Cortex of kidney (tissue), 1 donor: ENCODE results near the gene PRKN.
"Not testable (repeated sequence)": the region's sequence is repeated elsewhere in the genome, so short reads cannot be mapped to it uniquely, and the experiment has no call there.

Source experiments
- DNase-seq: peaks from one replicate; lab custom pipeline; 2025; lab: John Stamatoyannopoulos, UW

Gene PRKN

DNA sequence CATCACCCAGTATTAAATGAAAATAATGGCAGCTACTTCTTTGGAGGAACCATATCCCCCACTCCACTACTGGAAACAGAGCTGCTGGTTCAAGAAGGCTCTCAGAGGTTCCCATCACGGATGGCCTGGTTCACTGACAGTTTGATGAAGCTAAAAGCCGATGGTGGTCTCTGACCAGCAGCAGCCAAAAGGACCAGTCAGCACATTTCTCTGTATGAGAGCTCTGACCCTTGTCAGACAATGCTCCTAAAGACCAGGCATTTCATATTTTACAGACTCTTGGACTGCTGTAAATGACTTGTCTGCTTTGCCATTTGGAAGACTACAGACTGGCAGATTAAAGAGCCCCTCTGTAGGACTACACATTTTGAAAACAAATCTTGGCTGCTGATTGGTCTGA, 16.6 kb downstream of the PRKN start:
- no peak for DNase-seq

DNA sequence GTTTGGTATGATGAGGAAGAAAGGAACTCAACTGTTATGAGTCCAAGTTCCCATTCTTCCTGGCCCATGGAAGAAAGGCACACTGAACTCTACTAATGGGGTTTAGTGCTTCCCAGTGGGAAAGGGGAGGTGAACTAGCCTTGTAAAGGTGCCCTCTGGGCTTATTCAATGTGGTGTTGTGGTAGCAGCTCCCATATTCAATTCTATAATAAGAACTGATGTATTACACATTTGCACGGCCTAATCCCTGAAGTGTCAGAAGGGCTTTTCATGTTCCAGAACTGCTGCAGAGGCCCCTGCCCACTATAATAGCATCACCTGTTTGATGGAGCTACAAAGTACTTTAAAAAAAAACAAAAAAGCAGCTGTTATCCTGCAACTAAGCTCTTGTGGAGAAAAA, 17.1 kb downstream of the PRKN start:
- no peak for DNase-seq

DNA sequence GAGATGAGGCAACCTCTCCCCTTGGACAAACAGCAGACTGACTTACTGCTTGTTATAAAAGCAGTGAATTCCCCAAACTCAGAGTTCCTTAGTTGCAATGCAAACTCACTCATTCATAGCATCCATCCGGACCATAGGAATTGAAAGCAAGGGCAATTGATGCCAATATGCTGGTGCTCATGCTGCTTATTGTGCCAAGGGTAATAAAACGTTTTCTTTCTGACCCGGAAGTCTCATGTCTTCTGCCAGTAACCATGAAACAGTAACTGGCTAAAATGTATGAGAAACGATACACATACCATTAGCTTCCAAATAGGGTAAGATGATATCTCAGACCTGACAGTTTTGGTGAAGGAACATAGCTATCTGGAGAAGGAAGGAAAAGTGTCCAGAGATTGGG, 18.1 kb downstream of the PRKN start:
- DNase-seq: no peak

DNA sequence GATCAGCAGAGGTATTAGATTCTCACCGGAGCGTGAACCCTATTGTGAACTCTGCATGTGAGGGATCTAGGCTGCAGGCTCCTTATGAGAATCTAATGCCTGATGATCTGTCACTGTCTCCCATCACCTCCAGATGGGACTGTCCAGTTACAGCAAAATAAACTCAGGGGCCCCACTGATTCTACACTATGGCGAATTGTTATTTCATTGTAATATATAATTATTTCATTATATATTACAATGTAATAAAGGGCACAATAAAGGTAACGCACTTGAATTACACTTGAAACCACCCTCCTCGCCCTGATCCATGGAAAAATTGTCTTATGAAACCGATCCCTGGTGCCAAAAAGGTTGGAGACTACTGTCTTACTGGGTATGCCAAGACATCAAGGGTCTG, 18.6 kb downstream of the PRKN start:
- DNase-seq: no peak

DNA sequence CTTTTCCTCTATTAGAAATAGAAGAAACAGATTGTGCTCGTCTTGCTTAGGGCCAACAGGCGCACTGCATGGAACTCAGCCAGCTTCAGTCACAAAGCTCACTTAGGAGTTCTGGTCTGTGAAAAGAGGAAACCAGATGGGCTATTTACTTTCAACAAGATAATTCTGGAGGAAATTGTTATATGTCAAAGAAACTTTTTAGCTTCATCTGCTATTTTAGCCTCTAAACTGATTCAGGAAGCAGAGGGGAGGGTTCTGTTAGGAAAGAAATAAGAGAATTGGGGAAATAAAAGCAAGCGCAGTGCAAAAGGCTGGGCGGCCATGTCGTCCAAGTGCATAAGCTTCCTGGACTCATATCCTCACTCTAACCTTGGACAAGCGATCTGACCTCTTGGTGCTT, 21.3 kb downstream of the PRKN start:
- no peak for DNase-seq

DNA sequence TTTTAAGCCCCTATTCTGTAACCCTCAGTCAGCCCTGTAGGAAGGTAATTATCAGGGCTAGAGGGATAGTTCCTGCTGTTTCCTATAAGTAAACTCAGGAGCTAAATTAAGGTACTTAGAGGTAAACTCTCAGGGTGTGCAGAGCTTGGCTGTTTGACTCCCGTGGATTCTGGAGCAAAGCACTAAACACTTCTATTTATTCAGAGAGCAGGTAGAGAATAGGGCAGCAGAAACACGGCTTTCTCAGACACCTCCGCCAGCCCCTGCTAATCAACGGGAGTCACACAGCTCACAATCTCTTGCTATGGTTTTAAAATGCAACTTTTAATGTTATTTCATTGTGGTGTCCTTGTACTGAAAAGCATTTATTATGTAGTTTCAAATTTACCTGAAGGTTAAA, 21.8 kb downstream of the PRKN start:
- no peak for DNase-seq

DNA sequence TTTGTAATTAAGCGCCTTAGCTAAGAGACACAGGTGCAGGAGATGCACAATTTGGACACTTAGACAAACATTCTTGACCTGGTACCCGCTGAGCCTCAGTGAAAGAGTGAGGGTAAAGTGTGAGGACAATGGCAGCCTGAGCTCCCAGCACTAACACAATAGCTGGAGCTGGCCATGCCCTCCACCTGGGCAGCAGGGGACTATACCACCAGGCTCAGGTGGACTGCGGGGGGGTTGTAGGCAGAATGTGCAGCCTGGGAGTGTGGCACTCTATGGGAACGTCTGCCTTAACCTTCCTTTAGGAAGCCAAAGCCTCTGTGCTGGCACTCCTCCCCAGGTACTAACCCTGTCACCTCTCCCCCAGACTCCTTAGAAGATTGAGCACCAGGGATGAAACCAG, 23.6 kb downstream of the PRKN start:
- DNase-seq: no peak

DNA sequence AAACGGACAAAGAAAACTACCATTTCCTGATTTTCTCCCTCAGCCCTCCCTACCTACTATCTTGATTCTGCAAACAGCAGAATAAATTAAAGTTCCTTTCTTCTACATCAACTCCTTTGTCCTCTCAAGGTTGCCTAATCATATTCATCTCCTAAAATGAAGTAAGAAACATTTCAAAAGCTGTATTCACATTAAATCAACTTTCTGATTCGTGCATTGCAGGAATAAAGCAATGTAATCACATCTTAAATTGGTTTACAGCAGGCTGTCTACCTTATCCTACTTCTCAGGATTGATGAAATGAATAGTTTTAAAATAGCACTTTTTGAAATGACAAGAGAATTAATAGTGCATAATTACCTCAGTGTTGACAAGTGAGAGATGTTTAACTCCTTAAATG, 25.1 kb downstream of the PRKN start:
- DNase-seq: no peak

DNA sequence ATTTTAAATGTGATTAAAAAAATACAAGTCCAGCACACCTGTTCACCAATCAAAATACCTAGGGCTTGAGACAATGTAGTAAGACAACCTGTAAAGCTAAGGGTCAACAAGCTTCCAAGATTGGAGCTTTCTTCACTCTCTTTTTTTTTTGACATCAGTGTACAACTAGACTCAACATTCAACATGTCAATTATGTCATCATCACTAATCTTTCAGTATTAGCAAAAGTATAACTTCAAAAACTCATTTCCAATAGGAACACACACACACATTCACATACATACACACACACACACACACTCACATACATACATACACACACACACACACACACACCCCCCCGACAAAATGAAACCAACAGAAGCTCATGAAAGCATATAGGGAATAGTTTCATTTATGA, 26.0 kb downstream of the PRKN start:
- no peak for DNase-seq

DNA sequence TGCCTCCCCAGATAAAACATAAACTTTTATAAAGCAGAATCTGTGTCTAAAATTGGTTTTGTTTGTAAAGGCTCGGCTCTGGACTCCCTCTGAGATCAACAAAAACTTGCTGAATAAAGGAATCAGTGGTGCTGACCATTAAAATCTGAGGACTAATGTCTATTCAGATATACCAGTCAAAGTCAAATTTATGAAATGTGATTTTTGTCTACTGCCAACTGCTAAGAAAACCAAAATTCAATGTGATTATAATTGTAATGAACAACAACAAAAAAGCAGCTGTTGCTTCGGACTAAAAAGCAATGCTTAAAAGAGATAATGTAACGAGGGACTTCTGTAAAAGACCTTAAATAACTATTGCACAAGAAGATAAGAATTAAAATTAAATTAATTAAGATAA, 26.6 kb downstream of the PRKN start:
- DNase-seq: no peak

DNA sequence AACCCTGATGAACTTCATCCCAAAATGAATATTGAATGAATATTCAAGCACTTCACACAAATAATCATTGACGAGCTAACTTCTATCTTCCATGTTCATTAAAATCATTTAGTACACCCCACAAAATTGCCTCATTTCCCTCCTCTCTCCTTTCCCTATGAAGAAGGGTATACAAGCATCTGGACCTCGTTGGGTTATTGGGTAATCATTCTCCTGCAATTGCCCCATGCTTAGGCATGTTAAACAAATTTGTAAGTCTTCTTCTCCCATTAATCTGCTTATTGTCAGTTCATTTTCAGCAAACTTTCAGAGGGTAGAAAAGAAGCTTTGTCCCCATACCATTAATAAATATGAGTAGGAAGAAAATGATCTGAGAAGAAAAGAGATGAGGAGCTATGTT, 27.6 kb downstream of the PRKN start:
- DNase-seq: no peak

DNA sequence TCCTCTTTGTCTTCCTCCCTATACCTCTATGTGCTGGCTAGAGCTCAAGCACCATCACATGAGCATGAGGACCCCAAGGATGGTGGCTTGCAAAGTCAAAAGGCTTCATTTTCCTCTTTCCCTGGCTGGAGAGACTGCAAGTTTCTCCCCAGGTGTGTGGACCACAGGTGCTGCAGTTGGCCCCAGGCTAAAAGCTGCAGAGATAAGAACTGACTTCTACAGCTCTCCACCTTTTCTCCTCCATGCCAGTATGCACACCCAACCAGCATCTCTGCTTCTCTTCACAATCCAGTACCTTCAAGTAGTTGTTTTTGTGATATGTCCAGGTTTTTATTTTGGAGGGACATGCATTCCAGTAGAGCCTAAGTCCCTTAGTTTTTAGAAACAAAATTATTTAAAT, 29.1 kb downstream of the PRKN start:
- no peak for DNase-seq

DNA sequence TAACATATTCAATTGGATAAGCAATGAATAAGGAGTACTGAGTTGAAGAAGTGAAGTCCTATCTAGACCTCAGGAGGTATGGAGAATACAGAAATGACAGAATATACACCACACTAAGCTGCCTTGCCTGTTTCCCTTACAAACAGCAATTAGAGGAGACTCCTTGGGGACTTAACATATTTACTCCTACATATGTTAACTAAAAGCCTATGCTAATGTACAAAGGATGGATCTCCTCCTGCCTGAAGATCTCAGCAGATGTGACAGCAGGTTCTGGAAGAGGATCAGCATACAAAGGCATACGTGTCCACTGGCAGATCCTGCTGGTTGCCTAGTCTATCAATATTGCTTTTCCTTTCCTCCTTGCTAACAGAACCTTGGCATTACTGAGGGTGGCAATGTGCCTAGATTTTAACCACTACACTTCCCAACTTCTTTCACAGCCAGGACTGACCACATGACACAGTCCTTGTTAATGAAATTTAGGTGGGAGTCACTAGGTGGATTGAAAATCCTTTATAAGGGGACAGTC, 29.6 kb downstream of the PRKN start:
- DNase-seq: no peak

DNA sequence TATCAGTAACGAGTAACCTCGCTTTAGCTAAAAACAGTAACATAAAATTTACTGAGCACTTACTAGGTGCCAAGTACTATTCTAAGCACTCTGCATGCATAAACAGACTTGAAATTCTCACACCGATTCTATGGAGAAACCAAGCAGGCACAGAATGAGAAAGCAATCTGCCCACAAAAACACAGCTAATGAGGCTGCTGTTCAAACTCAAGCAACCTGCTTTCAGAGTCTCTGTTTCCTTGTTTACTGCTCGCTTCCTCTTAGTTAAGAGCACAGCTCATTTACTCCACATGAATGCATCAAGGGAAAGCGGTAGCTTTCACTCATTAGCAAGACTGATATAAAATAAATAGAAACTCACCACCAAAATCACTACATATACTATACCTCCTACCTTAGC, 37.4 kb downstream of the PRKN start:
- no peak for DNase-seq

DNA sequence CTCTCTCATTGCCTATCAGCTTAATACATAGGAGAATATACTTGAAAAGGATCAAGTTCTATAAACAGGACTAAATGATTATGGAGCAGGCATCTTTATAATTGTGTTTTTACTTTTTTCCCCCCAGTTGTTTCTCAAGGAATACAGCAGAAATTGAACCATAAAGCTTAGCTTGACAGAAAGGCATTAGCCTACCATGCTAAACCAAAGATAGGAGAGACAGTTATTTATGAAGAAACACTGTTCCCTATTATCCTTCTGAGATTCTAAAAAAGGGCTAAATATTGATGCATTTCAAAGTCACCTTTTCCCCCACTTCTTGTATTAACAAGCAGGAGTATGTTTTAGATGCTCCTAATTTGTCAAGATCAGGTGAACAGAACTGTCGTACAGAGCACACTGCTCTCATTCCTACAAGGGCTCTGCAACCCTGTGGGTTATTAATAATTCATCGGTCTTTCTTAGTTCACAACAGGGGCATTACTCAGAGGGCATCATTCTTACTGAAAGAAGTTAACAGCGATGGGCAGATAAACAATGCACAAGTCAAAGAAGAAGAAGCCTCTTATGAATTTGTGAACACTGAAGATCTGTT, 38.7 kb downstream of the PRKN start:
- no peak for DNase-seq

DNA sequence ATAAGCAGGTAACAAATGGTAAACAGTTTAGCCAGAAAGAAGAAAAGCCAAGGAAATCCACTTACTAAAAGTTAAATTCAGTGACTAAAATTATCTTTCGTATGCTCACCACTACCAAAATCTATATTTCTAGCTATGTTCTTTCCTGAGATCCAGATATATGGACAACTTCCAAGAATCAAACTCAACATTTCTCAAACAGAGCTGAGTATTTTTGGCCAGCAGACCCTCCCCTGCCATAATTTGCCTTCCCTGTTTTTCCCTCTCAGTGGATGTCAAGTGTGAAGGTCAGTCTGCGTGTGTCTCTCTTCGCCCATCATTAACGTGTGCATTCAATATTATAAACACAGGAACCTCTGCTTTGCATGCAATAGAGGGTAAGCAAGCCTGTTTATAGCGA, 42.0 kb downstream of the PRKN start:
- DNase-seq: no peak

DNA sequence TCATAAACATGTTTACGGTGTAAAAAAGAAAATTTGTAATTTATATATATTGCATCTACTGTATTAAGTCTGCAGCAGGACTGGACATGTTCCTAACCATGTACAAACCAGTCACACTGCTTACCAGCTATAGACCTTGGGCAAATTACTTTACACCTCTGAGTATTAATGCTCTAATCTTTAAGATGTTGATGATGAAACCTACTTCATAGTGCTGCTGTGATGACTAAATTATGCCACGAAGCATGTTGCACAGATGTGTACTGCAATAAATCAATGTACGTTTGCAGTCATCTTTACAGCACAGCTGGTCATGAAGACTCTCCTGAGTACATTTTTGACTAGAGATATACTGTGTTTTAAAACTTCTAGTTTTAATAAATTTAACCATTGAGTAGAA, 42.6 kb downstream of the PRKN start:
- DNase-seq: no peak

DNA sequence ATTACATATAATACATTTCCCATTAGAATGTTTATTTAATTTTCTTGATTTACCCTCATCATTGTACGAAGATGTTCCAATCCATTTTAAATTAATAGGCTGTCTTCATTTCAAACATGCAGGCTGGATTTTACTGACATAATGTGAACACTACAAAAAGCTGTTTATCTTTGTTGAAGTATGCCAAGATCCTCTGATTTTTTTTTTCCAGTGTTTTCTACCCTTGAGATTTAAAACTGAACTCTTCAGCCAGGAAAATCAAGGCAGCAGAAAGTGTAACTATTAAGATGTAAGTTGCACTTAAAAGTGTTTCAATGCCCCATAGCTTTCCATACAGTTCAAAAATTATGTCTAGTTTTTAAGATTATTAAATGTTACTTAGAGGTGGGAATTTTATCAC, 43.5 kb downstream of the PRKN start:
- DNase-seq: no peak

DNA sequence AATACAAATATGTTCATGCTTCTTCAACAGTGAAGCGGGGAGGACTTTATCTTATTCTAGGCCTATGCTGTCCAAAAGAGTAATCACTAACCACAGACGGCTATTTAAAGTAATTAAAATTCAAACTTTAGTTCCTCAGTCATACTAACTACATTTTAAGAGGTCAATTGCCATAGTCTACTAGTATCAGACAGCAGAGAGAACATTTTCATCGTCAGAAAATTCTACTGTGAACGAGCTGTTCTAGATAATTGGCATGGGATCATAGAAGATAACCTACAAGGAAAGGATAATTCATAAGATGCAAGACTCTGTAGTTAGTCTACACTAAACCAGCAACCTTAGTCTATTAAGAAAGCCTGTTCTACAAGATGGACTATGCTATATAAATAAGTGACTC, 44.4 kb downstream of the PRKN start:
- no peak for DNase-seq

DNA sequence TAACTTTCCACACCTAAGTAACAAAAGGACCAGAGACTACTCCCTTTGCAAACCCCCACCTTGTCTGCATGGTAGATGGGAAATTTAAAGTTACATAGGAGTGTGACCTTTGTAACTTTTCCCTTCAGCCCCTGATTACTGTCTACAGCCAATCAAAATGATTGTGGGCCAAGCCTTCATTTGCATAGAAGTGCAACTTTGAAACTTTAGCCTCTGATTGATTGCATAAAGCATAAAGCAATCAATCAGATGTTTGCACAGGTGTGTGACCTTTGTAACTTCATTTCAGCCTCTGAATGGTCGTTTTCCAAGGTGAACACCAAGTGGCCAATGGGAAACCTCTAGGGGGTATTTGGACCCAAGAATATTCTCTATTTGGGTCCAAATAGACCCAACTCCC, 46.1 kb downstream of the PRKN start:
- no peak for DNase-seq

DNA sequence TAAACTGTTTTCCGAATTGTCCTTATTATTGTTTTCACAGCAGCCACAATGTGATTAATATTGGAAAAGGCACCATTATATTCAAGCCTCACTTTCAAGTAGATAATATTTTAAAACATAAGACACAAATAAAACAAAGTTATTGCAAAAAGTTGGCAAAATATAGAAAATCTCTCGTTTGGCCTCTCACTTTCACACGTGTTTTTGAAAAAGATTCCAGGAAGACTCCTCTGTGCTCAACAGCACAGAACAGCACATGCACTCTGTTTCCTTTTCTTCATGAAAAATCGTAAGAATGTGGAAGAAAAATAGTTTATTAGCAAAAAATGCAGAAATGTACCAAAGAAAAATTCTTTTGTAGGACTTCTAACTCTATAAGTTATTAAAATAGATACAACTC, 46.7 kb downstream of the PRKN start:
- DNase-seq: no peak

DNA sequence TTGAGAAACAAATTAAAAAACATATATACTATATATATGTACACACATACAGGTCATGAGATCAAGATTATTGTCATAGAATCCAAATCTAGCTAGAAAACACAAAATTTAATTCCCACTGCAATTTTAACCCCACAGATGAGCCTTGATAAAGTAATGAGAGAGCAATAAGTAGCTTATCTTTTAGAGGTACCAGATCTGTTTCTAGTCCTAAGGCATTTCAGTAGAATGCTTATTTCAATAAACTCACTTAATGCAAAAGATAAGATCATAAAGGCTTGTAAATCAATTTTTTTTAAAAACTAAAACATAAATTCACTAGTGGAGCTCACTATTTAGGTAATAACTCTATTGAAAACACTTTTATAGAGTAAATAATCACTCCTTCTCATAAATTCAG, 47.2 kb downstream of the PRKN start:
- no peak for DNase-seq

DNA sequence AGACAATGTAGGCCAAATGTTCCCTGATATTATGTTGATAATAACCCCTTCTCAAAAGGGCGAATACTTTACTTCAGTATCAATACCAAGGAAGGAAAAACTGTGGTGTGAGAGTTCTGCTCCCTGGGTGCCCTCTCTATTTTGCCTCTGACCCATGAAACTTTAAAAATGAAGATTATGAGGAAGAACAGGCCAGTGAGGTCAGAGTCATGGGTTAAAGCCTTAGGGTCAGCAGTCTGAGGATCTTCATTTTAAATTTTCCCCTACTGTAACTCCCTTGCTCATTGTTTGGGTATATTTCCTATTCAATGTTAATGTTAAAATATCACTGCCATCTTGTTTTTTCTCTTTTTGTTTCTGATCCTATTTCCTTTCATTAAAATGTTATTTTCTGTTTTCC, 47.9 kb downstream of the PRKN start:
- DNase-seq: no peak

DNA sequence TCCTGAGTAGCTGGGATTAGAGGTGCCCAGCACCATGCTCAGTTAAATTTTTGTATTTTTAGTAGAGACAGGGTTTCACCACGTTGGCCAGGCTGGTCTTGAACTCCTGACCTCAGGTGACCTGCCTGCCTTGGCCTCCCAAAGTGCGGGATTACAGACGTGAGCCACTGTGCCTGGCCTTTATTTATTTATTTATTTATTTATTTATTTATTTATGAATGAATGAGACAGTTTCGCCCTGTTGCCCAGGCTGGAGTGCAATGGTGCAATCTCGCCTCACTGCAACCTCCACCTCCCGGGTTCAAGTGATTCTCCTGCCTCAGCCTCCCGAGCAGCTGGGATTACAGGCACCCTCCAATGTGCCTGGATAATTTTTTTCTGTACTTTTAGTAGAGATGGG, 48.7 kb downstream of the PRKN start:
- DNase-seq: not testable (repeated sequence)

DNA sequence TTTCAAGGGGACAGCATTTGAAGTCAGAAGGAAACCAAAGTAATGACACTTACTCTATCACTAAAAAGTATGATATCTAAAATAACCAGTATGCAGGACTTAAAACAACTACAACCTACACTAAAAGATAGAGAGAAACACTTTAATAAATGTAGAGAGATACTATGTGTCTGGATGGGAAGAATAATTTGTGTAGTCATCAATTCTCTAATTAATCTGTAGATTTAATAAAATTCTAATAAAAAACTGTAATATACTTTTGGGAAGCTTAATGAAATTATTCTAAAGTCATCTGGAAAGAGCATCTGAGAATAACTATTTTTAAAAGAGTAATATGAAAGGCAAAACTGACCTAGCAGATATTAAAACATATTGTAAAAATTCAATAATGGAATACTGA, 52.1 kb downstream of the PRKN start:
- no peak for DNase-seq
